SK-N-MC (cell line): ENCODE measurements around the gene DFFB.

Source experiments
- EZH2 ChIP-seq: fragments of 200-600 bp; sonication (generic); IDR thresholded peaks from one replicate; pipeline ENCODE4 v1.6.1; 2017; ENCODE audit warnings: antibody characterized with exemption
- POLR2AphosphoS5 ChIP-seq: IDR thresholded peaks from 2 replicates; pipeline ENCODE4 v1.6.1; 2012; ENCODE audit warnings: mild to moderate bottlenecking, low read depth, low read length, borderline replicate concordance

DNA sequence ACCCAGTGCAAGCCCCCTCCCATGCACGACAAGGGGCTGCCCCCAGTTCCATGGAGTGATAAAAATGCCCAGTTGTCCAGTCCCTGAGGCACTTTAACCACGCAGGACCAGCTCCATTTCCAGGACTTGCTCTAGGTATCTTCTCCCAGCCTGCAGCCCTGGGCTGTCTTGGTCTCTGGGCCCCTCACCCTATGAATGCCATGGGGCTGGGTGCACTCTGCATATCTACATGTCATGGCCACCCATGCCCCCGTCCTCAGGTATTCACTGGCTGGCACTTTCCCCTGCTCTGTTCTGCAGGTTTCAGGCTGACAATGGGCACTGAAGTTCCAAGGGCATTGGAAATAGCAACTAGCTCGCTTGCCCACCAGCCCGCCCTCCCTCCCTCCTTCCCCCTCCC, 62.4 kb downstream of the DFFB start:
- TF ChIP-seq POLR2AphosphoS5: no peak
- no peak for TF ChIP-seq EZH2
